22Rv1 (cell line): ENCODE results near the gene SNX18.

Experiments used
- CTCF ChIP-seq: fragments of 450-650 bp; IDR thresholded peaks from 2 replicates; pipeline ENCODE4 v1.5.1; 2017; ENCODE audit warnings: mild to moderate bottlenecking
- ZFX ChIP-seq: fragments of 450-650 bp; IDR thresholded peaks from 2 replicates; pipeline ENCODE4 v1.6.1; 2017; ENCODE audit warnings: antibody characterized with exemption, borderline replicate concordance

DNA sequence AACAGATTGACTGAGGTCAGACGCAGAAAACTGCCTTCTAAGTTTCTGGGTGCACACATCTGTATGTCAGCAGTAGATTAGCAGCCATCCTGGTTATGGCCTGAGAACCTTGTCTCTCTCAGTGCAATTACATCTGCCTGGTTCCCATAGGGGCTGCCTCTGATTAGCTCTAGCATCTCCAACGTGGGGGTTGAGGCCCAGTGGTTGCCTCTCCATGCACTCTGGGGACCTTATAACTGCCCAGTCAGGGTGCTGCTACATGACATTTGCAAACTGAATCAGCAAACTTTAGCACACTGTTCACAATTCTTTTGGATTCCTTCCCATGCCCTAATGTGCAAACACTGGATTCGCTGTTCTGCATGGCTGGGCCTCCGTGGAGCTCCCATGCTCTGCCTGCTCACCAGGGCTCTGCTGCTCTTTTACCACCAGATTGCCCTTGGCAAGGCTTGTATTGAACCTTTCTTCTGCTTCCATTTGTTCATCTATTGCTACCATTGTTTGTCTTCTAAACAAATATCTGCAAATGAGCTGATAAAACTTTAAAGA, 36.2 kb downstream of the SNX18 start:
- TF ChIP-seq CTCF: no peak
- no peak for TF ChIP-seq ZFX
